H1 (cell line): ENCODE measurements around the gene SPPL2B. TPM values are rescaled to one million over a fixed set of nuclear protein-coding genes. Genes with fewer than 3 reads are reported as not detected.

Experiments
- CTCF ChIA-PET: fragments of 300-600 bp; sonication (Branson Sonifier 250); formaldehyde crosslinking; loops from one replicate; lab custom pipeline; 2021; ENCODE audit not compliant: partially characterized antibody; lab: Charles Lee
- POLR2A ChIA-PET: fragments of 300-600 bp; sonication (Branson Sonifier 250); formaldehyde crosslinking; loops from one replicate; lab custom pipeline; 2021; ENCODE audit warnings: inconsistent platforms; ENCODE audit not compliant: partially characterized antibody; lab: Charles Lee
- DNase-seq, 2 experiments: peaks; one replicate each; pipeline versions ENCODE4 v3.0.0 to v3.0.0-alpha.2; 2010 to 2022; ENCODE audit warnings: low spot score in 2 of 2, low read depth in 1 of 2, mixed read lengths in 1 of 2
- FAIRE-seq: peaks from 2 replicates; lab custom pipeline; 2011; peaks lifted over from hg19 to GRCh38; lab: Jason Lieb, UNC
- H2AFZ ChIP-seq: 2 replicates; pipeline ENCODE4 v1.8.1; 2012; ENCODE audit warnings: low read length, inconsistent platforms
- H2AK5ac ChIP-seq: 2 replicates; pipeline ENCODE4 v1.6.1; 2013; ENCODE audit warnings: low read depth, low read length
- H2BK120ac ChIP-seq: replicated peaks from 2 replicates; pipeline ENCODE3; 2013; ENCODE audit warnings: low read depth, low read length, inconsistent platforms
- H2BK12ac ChIP-seq: 2 replicates; pipeline ENCODE4 v1.6.1; 2013; ENCODE audit warnings: low read depth, low read length
- H2BK15ac ChIP-seq: 2 replicates; pipeline ENCODE4 v1.6.1; 2013; ENCODE audit warnings: low read length
- H2BK20ac ChIP-seq: 2 replicates; pipeline ENCODE4 v1.6.1; 2013; ENCODE audit warnings: low read length
- H2BK5ac ChIP-seq: 2 replicates; pipeline ENCODE4 v1.6.1; 2013; ENCODE audit warnings: low read depth, low read length
- H3K14ac ChIP-seq: 2 replicates; pipeline ENCODE4 v1.6.1; 2013; ENCODE audit warnings: inconsistent platforms; ENCODE audit not compliant: insufficient read length
- H3K18ac ChIP-seq: 2 replicates; pipeline ENCODE4 v1.6.1; 2013; ENCODE audit warnings: low read length; ENCODE audit errors: extremely low read depth
- H3K23ac ChIP-seq: 2 replicates; pipeline ENCODE4 v1.6.1; 2013; ENCODE audit warnings: inconsistent platforms; ENCODE audit not compliant: insufficient read length
- H3K23me2 ChIP-seq: 2 replicates; pipeline ENCODE4 v1.6.1; 2013; ENCODE audit warnings: low read depth, low read length
- H3K27ac ChIP-seq: 2 replicates; pipeline ENCODE4 v1.6.1; 2011; ENCODE audit warnings: low read depth, low read length, inconsistent platforms
- H3K27me3 ChIP-seq, 4 experiments: replicated peaks in 1 of 4; 1 replicate in 1 of 4; 2 replicates in 3 of 4; pipeline versions ENCODE4 v1.6.1 to v1.8.1; 2011 to 2013; ENCODE audit warnings: low read length in 3 of 4, mild to moderate bottlenecking in 3 of 4, inconsistent platforms in 2 of 4, mixed read lengths in 2 of 4, moderate library complexity in 1 of 4; ENCODE audit not compliant: control insufficient read depth in 3 of 4, insufficient read depth in 3 of 4; ENCODE audit errors: extremely low read depth in 1 of 4
- H3K36me3 ChIP-seq, 4 experiments: 2 replicates each; pipeline versions ENCODE4 v1.6.1 to v1.8.1; 2011 to 2013; ENCODE audit warnings: mild to moderate bottlenecking in 4 of 4, low read length in 3 of 4, moderate library complexity in 2 of 4, control low read depth in 1 of 4, inconsistent platforms in 1 of 4; ENCODE audit not compliant: insufficient read depth in 4 of 4, control insufficient read depth in 2 of 4
- H3K4ac ChIP-seq: replicated peaks from 2 replicates; pipeline ENCODE3; 2013; ENCODE audit warnings: low read length, low read depth, mixed read lengths, inconsistent platforms; ENCODE audit not compliant: insufficient read length
- H3K4me1 ChIP-seq, 4 experiments: replicated peaks in 1 of 4; 1 replicate in 1 of 4; 2 replicates in 3 of 4; pipeline versions ENCODE4 v1.6.1 to v1.8.1; 2011 to 2013; ENCODE audit warnings: low read length in 3 of 4, inconsistent platforms in 2 of 4, mixed read lengths in 1 of 4; ENCODE audit not compliant: insufficient read depth in 4 of 4, control insufficient read depth in 3 of 4
- H3K4me2 ChIP-seq, 2 experiments: 2 replicates each; pipeline versions ENCODE4 v1.6.1 to v1.8.1; 2011 to 2013; ENCODE audit warnings: low read depth in 2 of 2, low read length in 2 of 2, control low read depth in 1 of 2, inconsistent platforms in 1 of 2, mild to moderate bottlenecking in 1 of 2; ENCODE audit not compliant: insufficient read depth in 1 of 2
- H3K4me3 ChIP-seq, 4 experiments: fragments of 200-600, 300-600 bp in 1 of 4; sonication (generic), shearing (Covaris generic), sonication (Bioruptor Twin) in 1 of 4; 2 replicates each; pipeline versions ENCODE4 v1.5.1 to v1.8.1; 2011 to 2016; ENCODE audit warnings: low read length in 4 of 4, low read depth in 3 of 4, control low read depth in 2 of 4, inconsistent platforms in 2 of 4, mild to moderate bottlenecking in 2 of 4, mixed read lengths in 1 of 4, moderate library complexity in 1 of 4; ENCODE audit not compliant: insufficient read depth in 2 of 4; ENCODE audit errors: extremely low read depth in 1 of 4
- H3K56ac ChIP-seq: replicated peaks from 2 replicates; pipeline ENCODE3; 2013; ENCODE audit warnings: low read depth, mild to moderate bottlenecking, mixed read lengths, low read length, inconsistent platforms; ENCODE audit not compliant: insufficient read length
- H3K79me1 ChIP-seq: 2 replicates; pipeline ENCODE4 v1.6.1; 2013; ENCODE audit warnings: low read depth, low read length, control low read depth
- H3K79me2 ChIP-seq, 2 experiments: 2 replicates each; pipeline versions ENCODE4 v1.6.1 to v1.8.1; 2012 to 2013; ENCODE audit warnings: low read length in 2 of 2, mild to moderate bottlenecking in 2 of 2, inconsistent platforms in 1 of 2; ENCODE audit not compliant: insufficient read depth in 2 of 2, control insufficient read depth in 1 of 2
- H3K9ac ChIP-seq, 4 experiments: replicated peaks in 1 of 4; 1 replicate in 1 of 4; 2 replicates in 3 of 4; pipeline versions ENCODE4 v1.6.1 to v1.8.1; 2011 to 2013; ENCODE audit warnings: low read depth in 3 of 4, low read length in 3 of 4, control low read depth in 2 of 4, mild to moderate bottlenecking in 2 of 4, moderate library complexity in 2 of 4, inconsistent platforms in 1 of 4; ENCODE audit errors: extremely low read depth in 1 of 4
- H3K9me3 ChIP-seq, 2 experiments: 2 replicates each; pipeline versions ENCODE4 v1.6.1 to v1.8.1; 2012 to 2013; ENCODE audit warnings: mild to moderate bottlenecking in 2 of 2, moderate library complexity in 2 of 2, control low read depth in 1 of 2, inconsistent platforms in 1 of 2, low read depth in 1 of 2, low read length in 1 of 2, mixed read lengths in 1 of 2; ENCODE audit not compliant: insufficient read depth in 2 of 2
- H4K20me1 ChIP-seq, 2 experiments: replicated peaks in 1 of 2; 2 replicates each; pipeline versions ENCODE3 to v1.8.1; 2011 to 2013; ENCODE audit warnings: inconsistent platforms in 2 of 2, low read length in 2 of 2, mild to moderate bottlenecking in 1 of 2; ENCODE audit not compliant: insufficient read depth in 2 of 2, control insufficient read depth in 1 of 2
- H4K5ac ChIP-seq: 2 replicates; pipeline ENCODE4 v1.6.1; 2013; ENCODE audit warnings: low read length, low read depth, mixed read lengths, inconsistent platforms; ENCODE audit not compliant: insufficient read length
- H4K8ac ChIP-seq: 2 replicates; pipeline ENCODE4 v1.8.0; 2013; ENCODE audit warnings: mild to moderate bottlenecking, moderate library complexity, low read length, inconsistent platforms; ENCODE audit not compliant: insufficient read depth; ENCODE audit errors: extremely low read depth
- H4K91ac ChIP-seq: replicated peaks from 2 replicates; pipeline ENCODE3; 2013; ENCODE audit warnings: low read length, mixed read lengths, inconsistent platforms; ENCODE audit not compliant: insufficient read length
- BACH1 ChIP-seq: IDR thresholded peaks from 2 replicates; pipeline ENCODE4 v1.6.1; 2012; ENCODE audit warnings: low read length, improper control_type of control experiment
- CTBP2 ChIP-seq: IDR thresholded peaks from 2 replicates; pipeline ENCODE4 v1.7.0; 2011; ENCODE audit warnings: borderline replicate concordance, mild to moderate bottlenecking, moderate library complexity, mixed read lengths, low read length; ENCODE audit not compliant: insufficient read depth, insufficient read length
- RBBP5 ChIP-seq: IDR thresholded peaks from 2 replicates; pipeline ENCODE4 v1.7.1; 2012; ENCODE audit warnings: low read depth, mild to moderate bottlenecking, inconsistent platforms, low read length, moderate library complexity, borderline replicate concordance
- RFX5 ChIP-seq: IDR thresholded peaks from 2 replicates; pipeline ENCODE4 v1.6.1; 2011; ENCODE audit warnings: low read depth, low read length, improper control_type of control experiment, borderline replicate concordance
- WGBS, 2 experiments: shearing (Covaris generic) in 1 of 2; methylation state at CpG; one replicate each; pipeline versions ENCODE4 v1.1.6 to v1.1.7; 2013 to 2015; ENCODE audit warnings: low lambda C conversion rate in 2 of 2, mixed read lengths in 2 of 2, inconsistent platforms in 1 of 2, low coverage in 1 of 2, missing lambda C conversion rate in 1 of 2; ENCODE audit not compliant: insufficient replicate concordance in 2 of 2, insufficient coverage in 1 of 2, insufficient read length in 1 of 2; ENCODE audit errors: extremely low coverage in 1 of 2, missing lambda C conversion rate in 1 of 2; 5-methylcytosine and 5-hydroxymethylcytosine counted together
- polyA plus RNA-seq, 7 experiments: library from polyadenylated mRNA; depleted of rRNA in 3 of 7; stranded (reverse) in 5 of 7; unstranded in 2 of 7; fragments of >200 nt in 5 of 7; fragments of 200-250 nt in 2 of 7; gene quantifications; 1 replicate in 5 of 7; 2 replicates in 1 of 7; 4 replicates in 1 of 7; pipeline versions ENCODE4 v1.2.1 to v1.2.3, GENCODE V29; 2011 to 2013; ENCODE audit warnings: missing spikeins in 2 of 7, mixed read lengths in 2 of 7
- total RNA-seq: library from RNA; stranded (reverse); fragmentation: NEBNext Ultra II Directional; extraction: Animal tissue kit (Norgen Biotek cat#: 25700); gene quantifications from 2 replicates; pipeline ENCODE4 v1.2.1, GENCODE V29; 2021
- TF ChIP-seq, protein P1 (sequence below): IDR thresholded peaks from 2 replicates; pipeline ENCODE4 v1.6.1; 2012; ENCODE audit warnings: inconsistent platforms
- TF ChIP-seq, protein P2 (sequence below), 3 experiments: IDR thresholded peaks; 1 replicate in 2 of 3; 2 replicates in 1 of 3; pipeline versions ENCODE4 v1.5.1 to v1.6.1; 2011; ENCODE audit warnings: low read length in 3 of 3, mild to moderate bottlenecking in 3 of 3, inconsistent platforms in 2 of 3, low read depth in 1 of 3, moderate library complexity in 1 of 3; ENCODE audit not compliant: insufficient read depth in 1 of 3; ENCODE audit errors: control extremely low read depth in 1 of 3

SPPL2B gene
- total and polyA plus RNA-seq, 2 of the 8 experiments (the other 6 are each of a cell fraction or from before 2014, with no cell fraction given) = 34.8 to 55.7 TPM

DNA sequence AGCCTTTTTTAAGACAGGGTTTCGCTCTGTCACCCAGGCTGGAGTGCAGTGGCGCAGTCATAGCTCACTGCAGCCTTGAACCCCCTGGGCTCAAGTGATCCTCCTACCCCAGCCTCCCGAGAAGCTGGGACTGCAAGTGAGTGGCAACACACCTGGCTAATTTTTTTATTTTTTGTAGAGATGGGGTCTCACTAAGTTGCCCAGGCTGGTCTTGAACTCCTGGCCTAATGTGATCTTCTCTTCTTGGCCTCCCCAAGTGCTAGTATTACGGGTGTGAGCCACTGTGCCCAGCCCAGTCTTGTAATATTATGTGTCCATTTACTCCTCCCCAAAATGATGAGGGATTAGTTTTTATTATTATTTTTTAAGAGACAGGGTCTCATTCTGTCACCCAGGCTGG is 17.4 kb upstream of the SPPL2B start:
- H3K4ac ChIP-seq = no peak overlapping the region
- H3K56ac ChIP-seq = no peak overlapping the region
- H2BK15ac ChIP-seq = no peak overlapping the region
- ChIA-PET POLR2A (interaction anchor here (1.0 to 4.4 kb wide), 4 partner anchors 9 to 41 kb away, joined by 3 to 16 read pairs (median 3); no protein-coding TSS in a partner anchor), CTCF (interaction anchor here (0.6 to 9.8 kb wide), 6 partner anchors 9 to 694 kb away, joined by 3 to 106 read pairs (median 4); no protein-coding TSS in a partner anchor)
- no peak overlapping the region for H2AFZ ChIP-seq
- no peak overlapping the region for H2AK5ac ChIP-seq
- H2BK5ac ChIP-seq = no peak overlapping the region
- no peak overlapping the region for H3K18ac ChIP-seq
- no peak overlapping the region for H4K8ac ChIP-seq
- no peak overlapping the region for H4K91ac ChIP-seq
- no peak overlapping the region for H3K14ac ChIP-seq
- 92% methylated on average over 4 of the region's 4 CpGs; no CpG with 5 or more reads in 1 of the 2 experiments for WGBS, 2 experiments
- H3K36me3 ChIP-seq = no peaks in the 10 kb centered on the region
- H2BK20ac ChIP-seq = no peak overlapping the region
- TF ChIP-seq RBBP5 = no peak
- TF ChIP-seq, protein P1, sequence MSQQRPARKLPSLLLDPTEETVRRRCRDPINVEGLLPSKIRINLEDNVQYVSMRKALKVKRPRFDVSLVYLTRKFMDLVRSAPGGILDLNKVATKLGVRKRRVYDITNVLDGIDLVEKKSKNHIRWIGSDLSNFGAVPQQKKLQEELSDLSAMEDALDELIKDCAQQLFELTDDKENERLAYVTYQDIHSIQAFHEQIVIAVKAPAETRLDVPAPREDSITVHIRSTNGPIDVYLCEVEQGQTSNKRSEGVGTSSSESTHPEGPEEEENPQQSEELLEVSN = no peak
- TF ChIP-seq BACH1 = no peak
- TF ChIP-seq, protein P2, sequence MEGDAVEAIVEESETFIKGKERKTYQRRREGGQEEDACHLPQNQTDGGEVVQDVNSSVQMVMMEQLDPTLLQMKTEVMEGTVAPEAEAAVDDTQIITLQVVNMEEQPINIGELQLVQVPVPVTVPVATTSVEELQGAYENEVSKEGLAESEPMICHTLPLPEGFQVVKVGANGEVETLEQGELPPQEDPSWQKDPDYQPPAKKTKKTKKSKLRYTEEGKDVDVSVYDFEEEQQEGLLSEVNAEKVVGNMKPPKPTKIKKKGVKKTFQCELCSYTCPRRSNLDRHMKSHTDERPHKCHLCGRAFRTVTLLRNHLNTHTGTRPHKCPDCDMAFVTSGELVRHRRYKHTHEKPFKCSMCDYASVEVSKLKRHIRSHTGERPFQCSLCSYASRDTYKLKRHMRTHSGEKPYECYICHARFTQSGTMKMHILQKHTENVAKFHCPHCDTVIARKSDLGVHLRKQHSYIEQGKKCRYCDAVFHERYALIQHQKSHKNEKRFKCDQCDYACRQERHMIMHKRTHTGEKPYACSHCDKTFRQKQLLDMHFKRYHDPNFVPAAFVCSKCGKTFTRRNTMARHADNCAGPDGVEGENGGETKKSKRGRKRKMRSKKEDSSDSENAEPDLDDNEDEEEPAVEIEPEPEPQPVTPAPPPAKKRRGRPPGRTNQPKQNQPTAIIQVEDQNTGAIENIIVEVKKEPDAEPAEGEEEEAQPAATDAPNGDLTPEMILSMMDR (IDR thresholded peaks at IDR 0.05; ENCODE audit: control extremely low read depth in 1 of 3, insufficient read depth in 1 of 3, low read depth in 1 of 3, low read length in 3 of 3) = no peak
- TF ChIP-seq CTBP2 = no peak
- no peak for TF ChIP-seq RFX5
- H2BK120ac ChIP-seq = no peak overlapping the region
- no peak overlapping the region for H3K23ac ChIP-seq
- peaks cover 2% of the 10 kb centered on the region; the same call in 1 of the 2 replicates for H3K23me2 ChIP-seq
- peaks cover 7 to 30% (median 23%) of the 10 kb centered on the region in 4 experiments for H3K27me3 ChIP-seq
- no peak overlapping the region for H3K27ac ChIP-seq
- peaks cover 0 to 3% of the 10 kb centered on the region in 2 experiments for H4K20me1 ChIP-seq
- H2BK12ac ChIP-seq = no peak overlapping the region
- no peak overlapping the region for H3K9ac ChIP-seq
- no peak for FAIRE-seq
- no peaks in the 10 kb centered on the region for H3K79me1 ChIP-seq
- peaks cover 0 to 13% (median 1%) of the 10 kb centered on the region in 4 experiments; a peak in 4 of 7 replicates for H3K4me1 ChIP-seq
- DNase-seq = no peak
- H3K4me3 ChIP-seq = no peak overlapping the region
- H3K79me2 ChIP-seq = no peaks in the 10 kb centered on the region
- H3K9me3 ChIP-seq = no peaks in the 10 kb centered on the region
- no peak overlapping the region for H4K5ac ChIP-seq
- no peak overlapping the region for H3K4me2 ChIP-seq
